WERI-Rb-1 (cell line): ENCODE data around the gene DHX36.

Source experiments
- DNase-seq: peaks from one replicate; pipeline ENCODE4 v3.0.0-alpha.2; 2020
- H3K27ac ChIP-seq: fragments of 250-450 bp; sonication (Bioruptor Pico); 2 replicates; pipeline ENCODE4 v1.5.1; 2020; ENCODE audit warnings: mild to moderate bottlenecking, moderate library complexity
- H3K27me3 ChIP-seq: fragments of 250-450 bp; sonication (Bioruptor Pico); 2 replicates; pipeline ENCODE4 v1.5.1; 2021; ENCODE audit warnings: mild to moderate bottlenecking, low read depth, moderate library complexity; ENCODE audit not compliant: insufficient read depth, severe bottlenecking
- H3K36me3 ChIP-seq: fragments of 250-450 bp; sonication (Bioruptor Pico); 2 replicates; pipeline ENCODE4 v1.5.1; 2020; ENCODE audit warnings: mild to moderate bottlenecking, moderate library complexity
- H3K4me3 ChIP-seq: 2 replicates; pipeline ENCODE4 v1.5.1; 2011; ENCODE audit warnings: low read depth, mild to moderate bottlenecking, control low read depth, low read length
- H3K9me3 ChIP-seq: fragments of 250-450 bp; sonication (Bioruptor Pico); 2 replicates; pipeline ENCODE4 v1.5.1; 2021; ENCODE audit warnings: mild to moderate bottlenecking, moderate library complexity; ENCODE audit not compliant: severe bottlenecking
- CTCF ChIP-seq: IDR thresholded peaks from 2 replicates; pipeline ENCODE4 v1.5.1; 2011; ENCODE audit warnings: low read depth, mild to moderate bottlenecking, control low read depth, inconsistent platforms, low read length

The DHX36 gene

GRCh38 chr3:154349223-154349622 lies 24.9 kb upstream of the DHX36 start:
- no peak for TF ChIP-seq CTCF
- Histone ChIP-seq H3K4me3 (no peak overlapping the region), H3K27me3 (no peaks in the 10 kb centered on the region), H3K27ac (no peak overlapping the region), H3K36me3 (no peaks in the 10 kb centered on the region), H3K9me3 (no peaks in the 10 kb centered on the region)
- DNase-seq: no peak

- Histone ChIP-seq H3K4me3 (no peak overlapping the region), H3K36me3 (no peaks in the 10 kb centered on the region), H3K9me3 (no peaks in the 10 kb centered on the region), H3K27me3 (no peaks in the 10 kb centered on the region), H3K27ac (no peak overlapping the region)
- no peak for TF ChIP-seq CTCF
- DNase-seq: no peak
Measured at GRCh38 chr3:154345422-154346122, 21.3 kb upstream of the DHX36 start.

GRCh38 chr3:154338570-154338969 lies 14.3 kb upstream of the DHX36 start:
- no peaks in the 10 kb centered on the region for H3K27me3 ChIP-seq
- no peak overlapping the region for H3K4me3 ChIP-seq
- TF ChIP-seq CTCF: no peak
- no peak for DNase-seq
- no peaks in the 10 kb centered on the region for H3K36me3 ChIP-seq
- no peak overlapping the region for H3K27ac ChIP-seq
- no peaks in the 10 kb centered on the region for H3K9me3 ChIP-seq

GRCh38 chr3:154338008-154338407 lies 13.7 kb upstream of the DHX36 start:
- H3K27ac ChIP-seq: no peak overlapping the region
- no peak for TF ChIP-seq CTCF
- no peaks in the 10 kb centered on the region for H3K27me3 ChIP-seq
- DNase-seq: no peak
- H3K4me3 ChIP-seq: no peak overlapping the region
- H3K9me3 ChIP-seq: no peaks in the 10 kb centered on the region
- H3K36me3 ChIP-seq: no peaks in the 10 kb centered on the region

- no peaks in the 10 kb centered on the region for H3K9me3 ChIP-seq
- H3K4me3 ChIP-seq: no peak overlapping the region
- TF ChIP-seq CTCF: no peak
- H3K27me3 ChIP-seq: no peaks in the 10 kb centered on the region
- H3K27ac ChIP-seq: no peak overlapping the region
- DNase-seq: no peak
- no peaks in the 10 kb centered on the region for H3K36me3 ChIP-seq
Measured at GRCh38 chr3:154334973-154335420, 10.7 kb upstream of the DHX36 start.

- H3K4me3 ChIP-seq: no peak overlapping the region
- H3K27ac ChIP-seq: no peak overlapping the region
- H3K36me3 ChIP-seq: no peaks in the 10 kb centered on the region; the same call in 1 of the 2 replicates
- no peaks in the 10 kb centered on the region for H3K9me3 ChIP-seq
- no peak for TF ChIP-seq CTCF
- DNase-seq: no peak
- H3K27me3 ChIP-seq: no peaks in the 10 kb centered on the region
Measured at GRCh38 chr3:154327871-154328270, 3.6 kb upstream of the DHX36 start.
